ENCODE results near the gene SPO11. TPM values are rescaled to one million over a fixed set of nuclear protein-coding genes. Genes with fewer than 3 reads are reported as not detected.

SPO11 gene
- total and polyA plus RNA-seq, 10 of the 15 experiments (the other 5 are each of a cell fraction or from before 2014, with no cell fraction given) = not detected

- intact Hi-C loops (cut with micrococcal nuclease; ENCODE audit: unreplicated experiment) = no loop called here
- ChIA-PET RAD21 (ENCODE audit: unreplicated experiment) (no interaction called here), POLR2A (no interaction called here), CTCF (interaction anchor here (1.6 kb wide), 1 partner anchor 63 kb away, joined by 4 read pairs; no protein-coding TSS in a partner anchor), SMC1A (ENCODE audit: uncharacterized antibody, unreplicated experiment) (no interaction called here)
- H4K20me1 ChIP-seq (ENCODE audit: control insufficient read depth, insufficient read depth) = no peaks in the 10 kb centered on the region; the same call in 1 of the 2 replicates
- no peak overlapping the region for H3K9ac ChIP-seq (ENCODE audit: control insufficient read depth, insufficient read depth, low read length)
- no peak for FAIRE-seq
- no peak overlapping the region for H3K4me3 ChIP-seq
- no peak overlapping the region for H3K27ac ChIP-seq (ENCODE audit: control insufficient read depth, insufficient read depth)
- H3K4me1 ChIP-seq (ENCODE audit: control insufficient read depth, insufficient read depth, low read length) = no peaks in the 10 kb centered on the region
- H3K4me2 ChIP-seq (ENCODE audit: control insufficient read depth, insufficient read depth) = no peak overlapping the region
- no peaks in the 10 kb centered on the region for H3K9me3 ChIP-seq (replicated peaks; ENCODE audit: control insufficient read depth, insufficient read depth, low read length)
- ATAC-seq = no peak
- H3K27me3 ChIP-seq (replicated peaks in 1 of 2; ENCODE audit: control insufficient read depth in 2 of 2, insufficient read depth in 2 of 2, low read length in 1 of 2) = peaks cover 8 to 17% of the 10 kb centered on the region in 2 experiments; a peak in 3 of 4 replicates
- H3K36me3 ChIP-seq (ENCODE audit: control insufficient read depth in 2 of 2, insufficient read depth in 2 of 2, low read length in 1 of 2) = no peaks in the 10 kb centered on the region
- no peak overlapping the region for H2AFZ ChIP-seq (ENCODE audit: control insufficient read depth, low read depth, low read length)
- TF ChIP-seq SMC3 (IDR thresholded peaks at IDR 0.05; ENCODE audit: borderline replicate concordance, low read length) (no peak), ESRRA (IDR thresholded peaks at IDR 0.05; ENCODE audit: low read length) (no peak), WRNIP1 (IDR thresholded peaks at IDR 0.05; ENCODE audit: borderline replicate concordance, low read depth, low read length) (no peak), NR2C2 (IDR thresholded peaks at IDR 0.05; ENCODE audit: borderline replicate concordance, control insufficient read depth, insufficient read length, low read depth) (no peak)
- WGBS (ENCODE audit: insufficient coverage, insufficient replicate concordance, low lambda C conversion rate, missing lambda C conversion rate) = 19% methylated on average over 7 of the region's 7 CpGs
- H3K79me2 ChIP-seq (ENCODE audit: control insufficient read depth, insufficient read depth, low read length) = no peaks in the 10 kb centered on the region
- no TSS peak for BruUV-seq (replicated peaks)
- DNase-seq (ENCODE audit: low read depth, low spot score) = no peak
- in situ Hi-C loops (cut with MboI) = no loop called here
Measured at GRCh38 chr20:57283860-57284259, 45.7 kb upstream of the SPO11 start.

- no peaks in the 10 kb centered on the region for H3K79me2 ChIP-seq (ENCODE audit: control insufficient read depth, insufficient read depth, low read length)
- intact Hi-C loops (cut with micrococcal nuclease; ENCODE audit: unreplicated experiment) (no loop called here), in situ Hi-C loops (cut with MboI) (no loop called here)
- ATAC-seq (no peak), FAIRE-seq (no peak), DNase-seq (ENCODE audit: low read depth, low spot score) (no peak)
- ChIA-PET SMC1A (ENCODE audit: uncharacterized antibody, unreplicated experiment) (no interaction called here), CTCF (no interaction called here), POLR2A (no interaction called here), RAD21 (ENCODE audit: unreplicated experiment) (no interaction called here)
- no peaks in the 10 kb centered on the region; the same call in 1 of the 2 replicates for H4K20me1 ChIP-seq (ENCODE audit: control insufficient read depth, insufficient read depth)
- peaks cover 7 to 21% of the 10 kb centered on the region in 2 experiments; a peak in 3 of 4 replicates for H3K27me3 ChIP-seq (replicated peaks in 1 of 2; ENCODE audit: control insufficient read depth in 2 of 2, insufficient read depth in 2 of 2, low read length in 1 of 2)
- H3K4me1 ChIP-seq (ENCODE audit: control insufficient read depth, insufficient read depth, low read length) = no peaks in the 10 kb centered on the region
- no peaks in the 10 kb centered on the region for H3K36me3 ChIP-seq (ENCODE audit: control insufficient read depth in 2 of 2, insufficient read depth in 2 of 2, low read length in 1 of 2)
- H3K27ac ChIP-seq (ENCODE audit: control insufficient read depth, insufficient read depth) = no peak overlapping the region
- H2AFZ ChIP-seq (ENCODE audit: control insufficient read depth, low read depth, low read length) = no peak overlapping the region
- no peak overlapping the region for H3K9ac ChIP-seq (ENCODE audit: control insufficient read depth, insufficient read depth, low read length)
- no TSS peak for BruUV-seq (replicated peaks)
- no peak overlapping the region for H3K4me2 ChIP-seq (ENCODE audit: control insufficient read depth, insufficient read depth)
- H3K9me3 ChIP-seq (replicated peaks; ENCODE audit: control insufficient read depth, insufficient read depth, low read length) = no peaks in the 10 kb centered on the region
- 28% methylated on average over 14 of the region's 14 CpGs for WGBS (ENCODE audit: insufficient coverage, insufficient replicate concordance, low lambda C conversion rate, missing lambda C conversion rate)
- H3K4me3 ChIP-seq = no peak overlapping the region
- TF ChIP-seq STAT1 (conservative IDR thresholded peaks at IDR 0.05) (no peak), NRF1 (conservative IDR thresholded peaks at IDR 0.05; ENCODE audit: low read depth, low read length) (no peak), JUNB (IDR thresholded peaks at IDR 0.05) (no peak), ATF7 (IDR thresholded peaks at IDR 0.05; ENCODE audit: low read depth) (no peak), KLF5 (IDR thresholded peaks at IDR 0.05; ENCODE audit: partially characterized antibody) (no peak)
- TF ChIP-seq, protein P1, sequence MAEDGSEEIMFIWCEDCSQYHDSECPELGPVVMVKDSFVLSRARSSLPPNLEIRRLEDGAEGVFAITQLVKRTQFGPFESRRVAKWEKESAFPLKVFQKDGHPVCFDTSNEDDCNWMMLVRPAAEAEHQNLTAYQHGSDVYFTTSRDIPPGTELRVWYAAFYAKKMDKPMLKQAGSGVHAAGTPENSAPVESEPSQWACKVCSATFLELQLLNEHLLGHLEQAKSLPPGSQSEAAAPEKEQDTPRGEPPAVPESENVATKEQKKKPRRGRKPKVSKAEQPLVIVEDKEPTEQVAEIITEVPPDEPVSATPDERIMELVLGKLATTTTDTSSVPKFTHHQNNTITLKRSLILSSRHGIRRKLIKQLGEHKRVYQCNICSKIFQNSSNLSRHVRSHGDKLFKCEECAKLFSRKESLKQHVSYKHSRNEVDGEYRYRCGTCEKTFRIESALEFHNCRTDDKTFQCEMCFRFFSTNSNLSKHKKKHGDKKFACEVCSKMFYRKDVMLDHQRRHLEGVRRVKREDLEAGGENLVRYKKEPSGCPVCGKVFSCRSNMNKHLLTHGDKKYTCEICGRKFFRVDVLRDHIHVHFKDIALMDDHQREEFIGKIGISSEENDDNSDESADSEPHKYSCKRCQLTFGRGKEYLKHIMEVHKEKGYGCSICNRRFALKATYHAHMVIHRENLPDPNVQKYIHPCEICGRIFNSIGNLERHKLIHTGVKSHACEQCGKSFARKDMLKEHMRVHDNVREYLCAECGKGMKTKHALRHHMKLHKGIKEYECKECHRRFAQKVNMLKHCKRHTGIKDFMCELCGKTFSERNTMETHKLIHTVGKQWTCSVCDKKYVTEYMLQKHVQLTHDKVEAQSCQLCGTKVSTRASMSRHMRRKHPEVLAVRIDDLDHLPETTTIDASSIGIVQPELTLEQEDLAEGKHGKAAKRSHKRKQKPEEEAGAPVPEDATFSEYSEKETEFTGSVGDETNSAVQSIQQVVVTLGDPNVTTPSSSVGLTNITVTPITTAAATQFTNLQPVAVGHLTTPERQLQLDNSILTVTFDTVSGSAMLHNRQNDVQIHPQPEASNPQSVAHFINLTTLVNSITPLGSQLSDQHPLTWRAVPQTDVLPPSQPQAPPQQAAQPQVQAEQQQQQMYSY (CRISPR knock-in tag; IDR thresholded peaks at IDR 0.05) = no peak
Measured at GRCh38 chr20:57287007-57287880, 42.4 kb upstream of the SPO11 start.

All from GM12878 (cell line).